Epithelial cell of proximal tubule (primary cell): ENCODE results near the gene EIF3L. TPM values are rescaled to one million over a fixed set of nuclear protein-coding genes. Genes with fewer than 3 reads are reported as not detected.

Experiments
- DNase-seq: peaks from one replicate; pipeline ENCODE4 v3.0.0-alpha.2; 2011; ENCODE audit warnings: low read depth
- H3K4me3 ChIP-seq: 2 replicates; pipeline ENCODE4 v1.5.1; 2011; ENCODE audit warnings: low read depth, mild to moderate bottlenecking, low read length
- CTCF ChIP-seq: conservative IDR thresholded peaks from 2 replicates; pipeline ENCODE4 v1.5.1; 2012; ENCODE audit warnings: low read depth, mild to moderate bottlenecking, low read length
- total RNA-seq: library from RNA; depleted of rRNA; stranded (reverse); fragments of >200 nt; gene quantifications from 2 replicates; pipeline ENCODE4 v1.2.3, GENCODE V29; 2015

The EIF3L gene
- total RNA-seq, 1 donor from 2014 or later = 333 TPM

- no peak overlapping the region for H3K4me3 ChIP-seq
- DNase-seq = no peak
- TF ChIP-seq CTCF = no peak
Observed at GRCh38 chr22:37827056-37827455, 22.2 kb upstream of the EIF3L start.

- no peak overlapping the region for H3K4me3 ChIP-seq
- no peak for TF ChIP-seq CTCF
- DNase-seq = no peak
Observed at GRCh38 chr22:37830093-37830842, 19.0 kb upstream of the EIF3L start.

- no peak for DNase-seq
- no peak overlapping the region for H3K4me3 ChIP-seq
- no peak for TF ChIP-seq CTCF
Observed at GRCh38 chr22:37831472-37831871, 17.7 kb upstream of the EIF3L start.

- DNase-seq = no peak
- no peak for TF ChIP-seq CTCF
- H3K4me3 ChIP-seq = no peak overlapping the region
Observed at GRCh38 chr22:37832022-37832857, 17.0 kb upstream of the EIF3L start.

- DNase-seq = no peak
- TF ChIP-seq CTCF = no peak
- H3K4me3 ChIP-seq = no peak overlapping the region
Observed at GRCh38 chr22:37842015-37842793, 7.0 kb upstream of the EIF3L start.

GRCh38 chr22:37843741-37844089, 5.5 kb upstream of the EIF3L start:
- DNase-seq = no peak
- TF ChIP-seq CTCF = no peak
- peak overlapping the region; percentile 80 for H3K4me3 ChIP-seq
